Retinal pigment epithelial cell (primary cell): Measurements from ENCODE around the gene BEGAIN.

Source experiments
- DNase-seq: peaks from one replicate; pipeline ENCODE4 v3.0.0-alpha.2; 2010; ENCODE audit warnings: low read depth
- H3K4me3 ChIP-seq: 2 replicates; pipeline ENCODE4 v1.5.1; 2011; ENCODE audit warnings: mild to moderate bottlenecking, low read length, control low read depth, moderate library complexity
- TF ChIP-seq, protein P1 (sequence below): conservative IDR thresholded peaks from 2 replicates; pipeline ENCODE4 v1.5.1; 2011; ENCODE audit warnings: low read depth, low read length, control low read depth, inconsistent platforms

The BEGAIN gene

DNA sequence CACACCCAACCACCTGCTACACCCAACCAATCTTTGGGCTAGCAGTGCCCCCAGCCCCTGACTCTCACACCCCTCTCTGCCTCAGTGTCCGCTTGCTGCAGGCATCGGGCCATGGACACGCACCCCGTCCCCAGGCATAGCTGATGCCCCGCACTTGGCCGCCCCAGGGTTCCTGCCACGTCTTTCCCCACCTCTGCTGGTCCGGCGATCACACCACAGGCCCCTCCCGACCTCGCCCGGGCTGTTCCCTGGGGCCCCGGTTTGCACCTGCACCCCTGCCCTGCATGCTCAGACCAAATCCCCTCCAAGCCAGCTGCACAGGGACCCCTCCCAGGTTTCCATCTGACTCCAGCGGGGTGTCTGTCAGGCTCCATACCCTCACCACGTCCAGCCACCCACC is 38.3 kb downstream of the BEGAIN start:
- TF ChIP-seq, protein P1, sequence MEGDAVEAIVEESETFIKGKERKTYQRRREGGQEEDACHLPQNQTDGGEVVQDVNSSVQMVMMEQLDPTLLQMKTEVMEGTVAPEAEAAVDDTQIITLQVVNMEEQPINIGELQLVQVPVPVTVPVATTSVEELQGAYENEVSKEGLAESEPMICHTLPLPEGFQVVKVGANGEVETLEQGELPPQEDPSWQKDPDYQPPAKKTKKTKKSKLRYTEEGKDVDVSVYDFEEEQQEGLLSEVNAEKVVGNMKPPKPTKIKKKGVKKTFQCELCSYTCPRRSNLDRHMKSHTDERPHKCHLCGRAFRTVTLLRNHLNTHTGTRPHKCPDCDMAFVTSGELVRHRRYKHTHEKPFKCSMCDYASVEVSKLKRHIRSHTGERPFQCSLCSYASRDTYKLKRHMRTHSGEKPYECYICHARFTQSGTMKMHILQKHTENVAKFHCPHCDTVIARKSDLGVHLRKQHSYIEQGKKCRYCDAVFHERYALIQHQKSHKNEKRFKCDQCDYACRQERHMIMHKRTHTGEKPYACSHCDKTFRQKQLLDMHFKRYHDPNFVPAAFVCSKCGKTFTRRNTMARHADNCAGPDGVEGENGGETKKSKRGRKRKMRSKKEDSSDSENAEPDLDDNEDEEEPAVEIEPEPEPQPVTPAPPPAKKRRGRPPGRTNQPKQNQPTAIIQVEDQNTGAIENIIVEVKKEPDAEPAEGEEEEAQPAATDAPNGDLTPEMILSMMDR: no peak
- DNase-seq: no peak
- no peak overlapping the region for H3K4me3 ChIP-seq

DNA sequence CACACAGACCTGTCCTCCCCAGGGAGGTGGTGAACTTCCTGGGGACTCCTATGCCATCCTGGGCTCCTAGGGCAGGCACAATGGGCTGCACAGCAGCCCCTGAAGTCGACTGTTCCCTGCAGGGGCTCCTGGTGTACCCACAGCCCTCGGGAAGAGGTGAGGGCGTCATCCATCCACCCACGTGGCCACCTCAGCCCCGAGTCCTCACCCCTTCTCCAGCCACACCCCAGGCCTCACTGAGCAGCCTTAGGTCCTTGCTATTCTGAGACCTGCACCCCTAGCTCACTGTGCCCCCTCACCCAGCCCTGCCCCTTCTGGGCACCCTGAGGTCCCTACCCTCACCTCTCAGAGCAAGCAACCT is 38.9 kb downstream of the BEGAIN start:
- DNase-seq: no peak
- TF ChIP-seq, protein P1: no peak
- no peak overlapping the region for H3K4me3 ChIP-seq

DNA sequence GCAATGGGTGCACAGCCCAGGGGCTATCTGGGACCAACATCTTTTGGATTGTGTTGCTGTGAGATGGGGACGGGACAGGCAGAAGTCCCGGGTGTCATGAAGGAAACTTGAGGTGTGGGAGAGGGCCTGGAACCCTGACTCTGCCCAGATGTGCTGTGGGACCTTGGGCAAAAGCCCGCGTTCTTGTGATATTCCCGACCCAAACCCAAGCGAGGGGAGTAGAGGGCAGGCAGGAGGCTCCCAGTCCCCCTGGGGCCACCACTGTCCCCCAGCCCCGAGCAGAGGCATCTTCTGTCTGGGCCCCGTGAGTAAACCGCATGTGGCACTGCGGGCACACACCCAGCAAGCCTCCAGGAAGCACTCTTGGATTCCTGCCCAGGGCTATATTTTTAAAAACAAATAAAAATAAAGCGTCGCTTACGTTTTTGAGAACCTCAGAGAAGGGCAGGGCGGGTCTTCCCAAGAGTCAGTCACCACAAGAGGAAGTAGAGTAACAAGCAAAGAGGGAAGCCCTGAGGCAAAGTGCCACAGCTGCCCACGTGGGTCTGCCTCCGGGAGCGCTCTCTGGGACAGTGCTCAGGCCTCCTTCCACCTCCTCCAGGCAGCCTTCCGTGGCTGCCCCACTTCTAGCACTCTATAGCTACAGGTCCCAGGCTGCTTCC is 39.5 kb downstream of the BEGAIN start:
- no peak overlapping the region for H3K4me3 ChIP-seq
- TF ChIP-seq, protein P1: no peak

GRCh38 chr14:100546051-100546443 is 41.2 kb downstream of the BEGAIN start:
- peak overlapping the region; percentile 7 for H3K4me3 ChIP-seq
- TF ChIP-seq, protein P1: no peak
- no peak for DNase-seq

More for the DNA sequence above, 39.5 kb downstream of the BEGAIN start:
- no peak for DNase-seq

GRCh38 chr14:100545359-100545758 is 41.9 kb downstream of the BEGAIN start:
- no peak overlapping the region for H3K4me3 ChIP-seq
- DNase-seq: no peak
- TF ChIP-seq, protein P1: no peak

DNA sequence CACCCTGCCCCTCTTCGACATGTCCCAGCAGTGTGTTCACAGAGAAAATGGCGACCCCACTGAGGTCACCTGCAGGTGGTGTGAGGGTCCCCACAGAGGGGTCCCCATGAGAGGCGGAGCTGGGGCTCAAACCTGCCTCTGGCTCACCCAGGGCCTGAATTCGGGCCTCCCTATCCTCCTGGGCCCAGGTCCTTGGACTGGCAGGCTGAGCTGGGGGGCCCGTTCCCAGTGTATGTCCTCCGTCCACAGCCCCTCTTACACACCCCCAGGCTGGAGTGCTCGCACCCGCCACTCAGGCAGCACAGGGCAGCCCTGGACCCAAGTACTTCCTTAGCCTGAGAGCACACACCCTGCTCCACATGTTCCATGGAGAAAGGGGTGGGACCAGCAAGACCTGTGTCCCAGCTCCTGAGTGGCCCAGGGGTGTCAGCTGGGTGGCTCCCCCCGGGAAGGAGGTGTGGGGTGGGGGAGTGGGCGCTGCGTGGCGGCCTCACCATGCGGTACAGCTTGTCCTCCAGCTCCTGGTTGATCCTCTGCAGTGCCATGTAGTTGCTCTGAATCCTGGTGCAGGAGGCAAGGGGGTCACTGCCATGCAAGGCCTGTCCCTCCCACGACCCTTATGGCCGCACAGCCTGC is 42.6 kb downstream of the BEGAIN start:
- TF ChIP-seq, protein P1: no peak
- DNase-seq: no peak
- no peak overlapping the region for H3K4me3 ChIP-seq
